Gastrocnemius medialis (tissue), 4 donors: ENCODE results near the gene PHACTR1.

Source experiments
- POLR2A ChIP-seq, 2 donors: fragments of 450-650 bp; IDR thresholded peaks; one replicate each; pipeline ENCODE4 v1.6.1; 2017; ENCODE audit warnings: antibody characterized with exemption in 2 of 2, mild to moderate bottlenecking in 2 of 2, moderate library complexity in 2 of 2
- TF ChIP-seq, protein P1 (sequence below), 5 experiments: fragments of 450-650 bp in 3 of 5; fragments of 200-600 bp in 2 of 5; sonication (generic) in 2 of 5; IDR thresholded peaks in 4 of 5; conservative IDR thresholded peaks in 1 of 5; 1 replicate in 4 of 5; 2 replicates in 1 of 5; pipeline ENCODE4 v1.5.1; 2016 to 2019; ENCODE audit warnings: antibody characterized with exemption in 5 of 5, mild to moderate bottlenecking in 3 of 5, moderate library complexity in 3 of 5

DNA sequence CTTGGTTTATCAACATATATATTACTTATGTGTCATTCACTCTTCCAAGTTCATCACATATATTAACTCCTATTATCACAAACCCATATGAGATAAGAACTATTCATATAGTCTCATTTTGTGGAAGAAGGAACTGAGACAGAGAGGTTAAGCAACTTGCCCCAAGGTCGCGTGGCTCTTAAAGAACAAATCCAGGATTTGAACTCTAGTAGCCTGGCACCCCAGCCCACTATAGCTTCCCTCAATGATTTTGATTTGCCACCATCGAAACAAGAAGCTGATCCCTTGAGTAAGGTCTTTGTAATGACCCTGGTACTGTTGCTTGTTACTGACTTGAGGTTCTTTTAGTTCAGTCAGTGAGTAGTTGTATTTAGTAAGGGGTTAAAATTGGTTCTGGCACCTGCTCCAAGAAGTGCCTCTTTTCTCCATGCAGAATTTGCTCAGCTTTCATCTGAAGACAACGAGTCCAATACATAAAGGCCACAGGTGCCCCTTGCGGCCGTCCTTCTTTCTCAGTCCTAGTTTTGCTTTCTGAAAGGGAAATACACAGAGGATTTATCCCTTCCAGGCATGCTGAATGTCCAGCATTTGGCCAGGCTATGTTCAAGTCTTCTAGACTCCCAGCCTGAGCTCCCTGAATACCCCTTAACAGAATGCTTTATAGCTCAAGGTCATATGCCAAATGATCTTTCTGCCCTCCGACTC, 358.7 kb downstream of the PHACTR1 start:
- TF ChIP-seq, protein P1, sequence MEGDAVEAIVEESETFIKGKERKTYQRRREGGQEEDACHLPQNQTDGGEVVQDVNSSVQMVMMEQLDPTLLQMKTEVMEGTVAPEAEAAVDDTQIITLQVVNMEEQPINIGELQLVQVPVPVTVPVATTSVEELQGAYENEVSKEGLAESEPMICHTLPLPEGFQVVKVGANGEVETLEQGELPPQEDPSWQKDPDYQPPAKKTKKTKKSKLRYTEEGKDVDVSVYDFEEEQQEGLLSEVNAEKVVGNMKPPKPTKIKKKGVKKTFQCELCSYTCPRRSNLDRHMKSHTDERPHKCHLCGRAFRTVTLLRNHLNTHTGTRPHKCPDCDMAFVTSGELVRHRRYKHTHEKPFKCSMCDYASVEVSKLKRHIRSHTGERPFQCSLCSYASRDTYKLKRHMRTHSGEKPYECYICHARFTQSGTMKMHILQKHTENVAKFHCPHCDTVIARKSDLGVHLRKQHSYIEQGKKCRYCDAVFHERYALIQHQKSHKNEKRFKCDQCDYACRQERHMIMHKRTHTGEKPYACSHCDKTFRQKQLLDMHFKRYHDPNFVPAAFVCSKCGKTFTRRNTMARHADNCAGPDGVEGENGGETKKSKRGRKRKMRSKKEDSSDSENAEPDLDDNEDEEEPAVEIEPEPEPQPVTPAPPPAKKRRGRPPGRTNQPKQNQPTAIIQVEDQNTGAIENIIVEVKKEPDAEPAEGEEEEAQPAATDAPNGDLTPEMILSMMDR (IDR thresholded peaks at IDR 0.05 in 4 of 5, conservative IDR thresholded peaks at IDR 0.05 in 1 of 5), result no peak
- TF ChIP-seq POLR2A (IDR thresholded peaks at IDR 0.05), result no peak
